ENCODE results near the gene NOP9. TPM values are rescaled to one million over a fixed set of nuclear protein-coding genes. Genes with fewer than 3 reads are reported as not detected.

NOP9 gene
- total RNA-seq: 10 to 100 TPM; 25.7 to 27.7 TPM
- total RNA-seq: 78.1 to 83.6 reads per million in 2 donors

GRCh38 chr14:24299255-24300191 lies at the start of gene NOP9, which contains the start of gene DHRS1:
Gene NOP9 (plus strand): TSS chr14:24299850. CDS start chr14:24299955, 105 bp downstream.
Gene DHRS1 (minus strand): TSS chr14:24299780. CDS start chr14:24299106, 674 bp downstream.
- Mint-ChIP-seq H3K36me3 (ENCODE audit: low read depth) (peaks cover 10% of the 10 kb centered on the region), H3K4me1 (peaks cover 30% of the 10 kb centered on the region), H3K4me3 (peak within 1 kb of the TSS; percentile 96), H3K27me3 (no peaks in the 10 kb centered on the region), H3K27ac (peak within 1 kb of the TSS; percentile 93)
- ATAC-seq (peak; percentile 85), DNase-seq (peak; percentile 83 to 91 (median 85))
- no peaks in the 10 kb centered on the region for H3K9me3 ChIP-seq (ENCODE audit: control insufficient read depth, low read length, poor library complexity, severe bottlenecking)

GRCh38 chr14:24250354-24250753 lies 49.3 kb upstream of the NOP9 start:
- no peaks in the 10 kb centered on the region for H3K27me3 Mint-ChIP-seq
- ATAC-seq (no peak), DNase-seq (no peak)
- no peaks in the 10 kb centered on the region for H3K9me3 ChIP-seq (ENCODE audit: control insufficient read depth, low read length, poor library complexity, severe bottlenecking)
- peak overlapping the region; percentile 88 for H3K27ac Mint-ChIP-seq
- peaks cover 20% of the 10 kb centered on the region for H3K4me1 Mint-ChIP-seq
- H3K36me3 Mint-ChIP-seq (ENCODE audit: low read depth): peaks cover 6% of the 10 kb centered on the region
- peak overlapping the region; percentile 19 for H3K4me3 Mint-ChIP-seq

- Mint-ChIP-seq H3K4me3 (no peak overlapping the region), H3K27me3 (no peaks in the 10 kb centered on the region), H3K36me3 (ENCODE audit: low read depth) (peaks cover 6% of the 10 kb centered on the region), H3K4me1 (peaks cover 19% of the 10 kb centered on the region), H3K27ac (peak overlapping the region; percentile 19)
- no peak for ATAC-seq
- no peak for DNase-seq
- H3K9me3 ChIP-seq (ENCODE audit: control insufficient read depth, low read length, poor library complexity, severe bottlenecking): no peaks in the 10 kb centered on the region
Observed at GRCh38 chr14:24251880-24252288, 47.8 kb upstream of the NOP9 start.

- ATAC-seq (no peak), DNase-seq (no peak)
- peaks cover 6% of the 10 kb centered on the region for H3K36me3 Mint-ChIP-seq (ENCODE audit: low read depth)
Observed at GRCh38 chr14:24252289-24253124, 47.1 kb upstream of the NOP9 start.

GRCh38 chr14:24253936-24254335 lies 45.7 kb upstream of the NOP9 start:
- peaks cover 6% of the 10 kb centered on the region for H3K36me3 Mint-ChIP-seq (ENCODE audit: low read depth)
- no peak for ATAC-seq

More at GRCh38 chr14:24252289-24253124, 47.1 kb upstream of the NOP9 start:
- H3K9me3 ChIP-seq (ENCODE audit: control insufficient read depth, low read length, poor library complexity, severe bottlenecking): no peaks in the 10 kb centered on the region
- no peak overlapping the region for H3K4me3 Mint-ChIP-seq
- H3K27me3 Mint-ChIP-seq: no peaks in the 10 kb centered on the region
- peak overlapping the region; percentile 19 for H3K27ac Mint-ChIP-seq
- peaks cover 15% of the 10 kb centered on the region for H3K4me1 Mint-ChIP-seq

GRCh38 chr14:24254630-24255392 lies 44.8 kb upstream of the NOP9 start:
- Mint-ChIP-seq H3K36me3 (ENCODE audit: low read depth) (peaks cover 6% of the 10 kb centered on the region), H3K27me3 (no peaks in the 10 kb centered on the region), H3K4me1 (peaks cover 9% of the 10 kb centered on the region), H3K4me3 (no peak overlapping the region), H3K27ac (no peak overlapping the region)
- H3K9me3 ChIP-seq (ENCODE audit: control insufficient read depth, low read length, poor library complexity, severe bottlenecking): no peaks in the 10 kb centered on the region
- ATAC-seq (no peak), DNase-seq (no peak)

More at GRCh38 chr14:24253936-24254335, 45.7 kb upstream of the NOP9 start:
- peaks cover 11% of the 10 kb centered on the region for H3K4me1 Mint-ChIP-seq
- no peak overlapping the region for H3K4me3 Mint-ChIP-seq
- no peaks in the 10 kb centered on the region for H3K9me3 ChIP-seq (ENCODE audit: control insufficient read depth, low read length, poor library complexity, severe bottlenecking)
- no peak for DNase-seq
- H3K27ac Mint-ChIP-seq: peak overlapping the region; percentile 29
- H3K27me3 Mint-ChIP-seq: no peaks in the 10 kb centered on the region

GRCh38 chr14:24255438-24255837 lies 44.2 kb upstream of the NOP9 start:
- H3K9me3 ChIP-seq (ENCODE audit: control insufficient read depth, low read length, poor library complexity, severe bottlenecking): no peaks in the 10 kb centered on the region
- H3K4me3 Mint-ChIP-seq: no peak overlapping the region
- H3K36me3 Mint-ChIP-seq (ENCODE audit: low read depth): peaks cover 2% of the 10 kb centered on the region
- H3K27ac Mint-ChIP-seq: no peak overlapping the region
- ATAC-seq: no peak
- H3K4me1 Mint-ChIP-seq: peaks cover 6% of the 10 kb centered on the region
- H3K27me3 Mint-ChIP-seq: no peaks in the 10 kb centered on the region
- DNase-seq: no peak

- H3K9me3 ChIP-seq (ENCODE audit: control insufficient read depth, low read length, poor library complexity, severe bottlenecking): no peaks in the 10 kb centered on the region
- Mint-ChIP-seq H3K4me3 (no peak overlapping the region), H3K27me3 (no peaks in the 10 kb centered on the region), H3K4me1 (peaks cover 2% of the 10 kb centered on the region), H3K36me3 (ENCODE audit: low read depth) (peaks cover 3% of the 10 kb centered on the region), H3K27ac (peak overlapping the region; percentile 32)
- no peak for DNase-seq
- ATAC-seq: no peak
Observed at GRCh38 chr14:24255931-24256711, 43.5 kb upstream of the NOP9 start.

- Mint-ChIP-seq H3K4me1 (peaks cover 2% of the 10 kb centered on the region), H3K27me3 (no peaks in the 10 kb centered on the region), H3K27ac (peak overlapping the region; percentile 32), H3K4me3 (no peak overlapping the region), H3K36me3 (ENCODE audit: low read depth) (peaks cover 4% of the 10 kb centered on the region)
- ATAC-seq (no peak), DNase-seq (no peak)
- no peaks in the 10 kb centered on the region for H3K9me3 ChIP-seq (ENCODE audit: control insufficient read depth, low read length, poor library complexity, severe bottlenecking)
Observed at GRCh38 chr14:24256960-24257359, 42.7 kb upstream of the NOP9 start.

- Mint-ChIP-seq H3K27ac (no peak overlapping the region), H3K27me3 (no peaks in the 10 kb centered on the region), H3K36me3 (ENCODE audit: low read depth) (peaks cover 6% of the 10 kb centered on the region), H3K4me1 (peaks cover 2% of the 10 kb centered on the region), H3K4me3 (no peak overlapping the region)
- ATAC-seq (no peak), DNase-seq (no peak)
- H3K9me3 ChIP-seq (ENCODE audit: control insufficient read depth, low read length, poor library complexity, severe bottlenecking): no peaks in the 10 kb centered on the region
Observed at GRCh38 chr14:24258119-24258518, 41.5 kb upstream of the NOP9 start.

GRCh38 chr14:24258548-24259265 lies 40.9 kb upstream of the NOP9 start:
- DNase-seq (no peak), ATAC-seq (no peak)
- H3K4me3 Mint-ChIP-seq: no peak overlapping the region
- H3K9me3 ChIP-seq (ENCODE audit: control insufficient read depth, low read length, poor library complexity, severe bottlenecking): no peaks in the 10 kb centered on the region
- peaks cover 6% of the 10 kb centered on the region for H3K36me3 Mint-ChIP-seq (ENCODE audit: low read depth)
- H3K27ac Mint-ChIP-seq: no peak overlapping the region
- no peaks in the 10 kb centered on the region for H3K27me3 Mint-ChIP-seq
- peaks cover 2% of the 10 kb centered on the region for H3K4me1 Mint-ChIP-seq

Measured in T-helper 17 cell (primary cell).